ENCODE measurements around the gene FOXA1. TPM values are rescaled to one million over a fixed set of nuclear protein-coding genes. Genes with fewer than 3 reads are reported as not detected.

The FOXA1 gene
- total RNA-seq, 4 donors from 2014 or later: not detected

DNA sequence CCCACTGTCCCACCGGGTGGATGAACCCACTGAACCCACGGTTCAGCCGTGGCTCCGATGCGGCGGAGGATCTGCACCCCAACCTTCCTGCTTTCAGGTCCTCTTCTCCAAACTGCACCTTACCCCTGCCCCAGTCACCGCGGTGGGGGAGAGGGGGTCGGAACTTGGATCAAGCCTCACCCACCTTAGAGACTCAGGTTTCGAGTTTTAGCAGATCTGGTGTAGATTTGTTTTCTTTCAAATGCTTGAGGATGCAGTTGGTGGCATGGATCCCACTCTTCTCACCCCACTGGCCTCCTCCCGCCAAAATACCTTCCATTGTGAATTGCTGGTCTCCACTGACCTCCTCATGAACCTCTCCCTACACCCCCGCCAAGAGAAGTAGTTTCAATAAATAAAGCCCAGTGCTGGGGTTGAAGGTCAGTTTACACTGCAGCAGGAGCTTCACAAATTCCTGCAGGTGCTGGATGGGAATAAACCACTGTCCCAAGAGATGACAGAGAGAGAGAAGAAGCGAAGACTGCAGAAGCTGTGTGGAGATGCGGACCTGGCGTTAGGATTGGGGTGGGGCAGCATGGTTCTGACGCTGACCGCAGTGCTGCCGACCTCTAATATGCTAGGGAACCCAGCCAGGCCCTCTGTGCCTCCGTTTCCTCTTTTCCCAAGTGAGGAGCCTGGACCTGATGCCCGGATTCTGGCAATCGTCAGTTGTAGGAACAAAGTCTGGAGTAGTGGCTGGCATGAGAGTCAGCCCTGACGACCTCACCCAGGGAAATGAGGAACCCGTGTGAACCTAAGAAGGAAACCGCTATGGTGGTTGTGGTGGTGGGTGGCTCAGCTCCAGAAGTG, 7.8 kb upstream of the FOXA1 start:
- no peak overlapping the region for H3K4me3 ChIP-seq
- H3K9me3 ChIP-seq: no peaks in the 10 kb centered on the region
- H3K27ac ChIP-seq: no peak overlapping the region
- H3K4me1 ChIP-seq: peaks cover 0 to 27% (median 9%) of the 10 kb centered on the region in 4 donors
- no peak for TF ChIP-seq EP300 (IDR thresholded peaks at IDR 0.05)
- TF ChIP-seq, protein P1, sequence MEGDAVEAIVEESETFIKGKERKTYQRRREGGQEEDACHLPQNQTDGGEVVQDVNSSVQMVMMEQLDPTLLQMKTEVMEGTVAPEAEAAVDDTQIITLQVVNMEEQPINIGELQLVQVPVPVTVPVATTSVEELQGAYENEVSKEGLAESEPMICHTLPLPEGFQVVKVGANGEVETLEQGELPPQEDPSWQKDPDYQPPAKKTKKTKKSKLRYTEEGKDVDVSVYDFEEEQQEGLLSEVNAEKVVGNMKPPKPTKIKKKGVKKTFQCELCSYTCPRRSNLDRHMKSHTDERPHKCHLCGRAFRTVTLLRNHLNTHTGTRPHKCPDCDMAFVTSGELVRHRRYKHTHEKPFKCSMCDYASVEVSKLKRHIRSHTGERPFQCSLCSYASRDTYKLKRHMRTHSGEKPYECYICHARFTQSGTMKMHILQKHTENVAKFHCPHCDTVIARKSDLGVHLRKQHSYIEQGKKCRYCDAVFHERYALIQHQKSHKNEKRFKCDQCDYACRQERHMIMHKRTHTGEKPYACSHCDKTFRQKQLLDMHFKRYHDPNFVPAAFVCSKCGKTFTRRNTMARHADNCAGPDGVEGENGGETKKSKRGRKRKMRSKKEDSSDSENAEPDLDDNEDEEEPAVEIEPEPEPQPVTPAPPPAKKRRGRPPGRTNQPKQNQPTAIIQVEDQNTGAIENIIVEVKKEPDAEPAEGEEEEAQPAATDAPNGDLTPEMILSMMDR (IDR thresholded peaks at IDR 0.05): no peak
- TF ChIP-seq POLR2A (IDR thresholded peaks at IDR 0.05): no peak
- H3K27me3 ChIP-seq: peaks cover 0 to 99% of the 10 kb centered on the region in 2 donors
- 17 to 23% methylated on average over 24 of the region's 24 CpGs for WGBS, 2 donors
- DNase-seq (ENCODE audit: low spot score in 2 of 2): no peak
- H3K36me3 ChIP-seq: no peaks in the 10 kb centered on the region

GRCh38 chr14:37601865-37602264, 6.8 kb upstream of the FOXA1 start:
- DNase-seq (ENCODE audit: low spot score in 2 of 2): no peak
- Histone ChIP-seq H3K36me3 (no peaks in the 10 kb centered on the region), H3K4me1 (peaks cover 0 to 32% (median 9%) of the 10 kb centered on the region in 4 donors), H3K27me3 (peaks cover 0 to 99% of the 10 kb centered on the region in 2 donors), H3K27ac (no peak overlapping the region), H3K9me3 (no peaks in the 10 kb centered on the region), H3K4me3 (no peak overlapping the region)
- WGBS, 2 donors: 8% methylated on average over 22 of the region's 22 CpGs
- TF ChIP-seq POLR2A (IDR thresholded peaks at IDR 0.05): no peak

GRCh38 chr14:37600880-37601741, 6.1 kb upstream of the FOXA1 start:
- H3K36me3 ChIP-seq: no peaks in the 10 kb centered on the region
- DNase-seq (ENCODE audit: low spot score in 2 of 2): no peak
- H3K27me3 ChIP-seq: peaks cover 0 to 99% of the 10 kb centered on the region in 2 donors
- no peak overlapping the region for H3K27ac ChIP-seq
- H3K9me3 ChIP-seq: no peaks in the 10 kb centered on the region
- TF ChIP-seq POLR2A (IDR thresholded peaks at IDR 0.05) (no peak), EP300 (IDR thresholded peaks at IDR 0.05) (no peak)
- TF ChIP-seq, protein P1 (IDR thresholded peaks at IDR 0.05): no peak
- peaks cover 0 to 35% (median 11%) of the 10 kb centered on the region in 4 donors for H3K4me1 ChIP-seq
- no peak overlapping the region for H3K4me3 ChIP-seq
- 34 to 43% methylated on average over 4 of the region's 4 CpGs for WGBS, 2 donors

DNA sequence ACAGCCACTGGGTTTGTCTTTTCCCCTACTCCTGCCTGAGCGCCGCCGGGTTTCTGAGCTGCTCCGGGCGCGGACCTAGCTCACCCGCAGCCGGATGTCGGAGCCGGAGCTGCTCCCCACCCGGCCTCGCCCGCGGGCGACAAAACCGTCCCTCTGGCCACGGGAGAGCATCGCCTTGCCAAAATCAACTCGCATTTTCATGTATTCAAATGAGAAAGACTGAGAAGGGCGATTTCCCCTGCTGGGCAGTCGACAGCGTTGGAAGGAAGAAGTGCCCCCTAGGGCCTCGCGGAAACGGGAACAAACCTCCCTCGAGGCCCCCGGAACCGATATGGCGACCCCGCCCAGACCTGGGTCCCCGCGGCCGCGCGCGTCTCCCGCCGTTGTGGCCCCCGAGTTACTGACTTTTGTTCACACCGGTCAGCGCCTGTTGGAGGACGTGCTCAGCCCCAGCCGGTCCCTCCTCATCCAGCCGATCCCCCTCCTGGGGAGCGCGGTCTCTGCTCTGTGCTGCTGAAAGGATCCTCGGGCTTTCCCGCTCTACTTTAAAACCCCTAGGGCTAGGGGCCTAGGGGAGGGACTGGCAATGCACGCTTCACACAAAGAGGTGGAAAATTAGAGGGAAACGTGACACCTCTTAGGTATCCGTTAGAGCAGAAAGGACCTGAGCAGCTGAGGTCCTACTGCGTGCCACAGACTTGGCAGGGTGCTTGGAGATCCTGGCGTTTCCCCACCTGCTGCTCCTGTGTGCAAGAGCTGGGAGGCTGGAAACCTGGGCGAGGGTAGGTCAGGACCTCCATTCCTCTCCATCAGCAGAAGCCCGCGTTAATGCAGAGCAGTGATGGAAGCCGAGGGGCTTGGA, 4.7 kb upstream of the FOXA1 start:
- no peak for DNase-seq (ENCODE audit: low spot score in 2 of 2)

More for the DNA sequence above, 4.7 kb upstream of the FOXA1 start:
- no peaks in the 10 kb centered on the region for H3K9me3 ChIP-seq
- H3K27ac ChIP-seq: no peak overlapping the region
- peaks cover 0 to 47% (median 20%) of the 10 kb centered on the region in 4 donors for H3K4me1 ChIP-seq
- TF ChIP-seq EP300 (IDR thresholded peaks at IDR 0.05): no peak
- TF ChIP-seq, protein P1 (IDR thresholded peaks at IDR 0.05): no peak
- no peak for TF ChIP-seq POLR2A (IDR thresholded peaks at IDR 0.05)
- H3K4me3 ChIP-seq: peak overlapping the region in 1 of 4 donors; percentile 24
- no peaks in the 10 kb centered on the region for H3K36me3 ChIP-seq
- WGBS, 2 donors: 2 to 3% methylated on average over 51 to 54 of the region's 57 CpGs
- peaks cover 2 to 96% of the 10 kb centered on the region in 2 donors for H3K27me3 ChIP-seq
